K562 (cell line): ENCODE measurements around the gene JUNB. TPM values are rescaled to one million over a fixed set of nuclear protein-coding genes. Genes with fewer than 3 reads are reported as not detected.
A peak's percentile ranks its signal among the peaks of the same experiment; 100 is the strongest.

Source experiments
- CREBBP ChIP-seq: IDR thresholded peaks from one replicate; pipeline ENCODE4 v1.6.1; 2012; ENCODE audit warnings: low read depth, mild to moderate bottlenecking, control low read depth, inconsistent platforms, low read length
- MCM2 ChIP-seq: fragments of 450-650 bp; IDR thresholded peaks from 2 replicates; pipeline ENCODE4 v1.6.1; 2017; ENCODE audit warnings: low read depth, mild to moderate bottlenecking
- NFE2L1 ChIP-seq: fragments of 450-650 bp; IDR thresholded peaks from 2 replicates; pipeline ENCODE4 v1.6.1; 2016; ENCODE audit warnings: missing genetic modification characterization, low read depth, mild to moderate bottlenecking, missing compliant biosample characterization, moderate library complexity, borderline replicate concordance
- PHB2 ChIP-seq: fragments of 450-650 bp; IDR thresholded peaks from 2 replicates; pipeline ENCODE4 v1.6.1; 2017; ENCODE audit warnings: low read depth
- PHF8 ChIP-seq: fragments of 200-600 bp; sonication (generic); IDR thresholded peaks from 2 replicates; pipeline ENCODE4 v1.6.1; 2012; ENCODE audit warnings: mixed run types, mild to moderate bottlenecking, inconsistent platforms, low read length, moderate library complexity, borderline replicate concordance
- RHOXF2B ChIP-seq: fragments of 250-450 bp; sonication (Bioruptor Pico); conservative IDR thresholded peaks from 2 replicates; pipeline ENCODE4 v1.5.1; 2021
- SMARCB1 ChIP-seq: IDR thresholded peaks from 2 replicates; pipeline ENCODE4 v1.6.1; 2011; ENCODE audit warnings: improper control_type of control experiment, low read depth; ENCODE audit not compliant: insufficient read length
- SMARCC2 ChIP-seq: fragments of 450-650 bp; IDR thresholded peaks from 2 replicates; pipeline ENCODE4 v1.6.1; 2017; ENCODE audit warnings: antibody characterized with exemption, moderate library complexity, mild to moderate bottlenecking, low read depth
- polyA plus RNA-seq, 8 experiments: library from polyadenylated mRNA; depleted of rRNA in 4 of 8; stranded (reverse) in 5 of 8; unstranded in 3 of 8; fragments of >200 nt; fragmentation: Nextera tagmentation in 2 of 8; fragmentation: Illumina TruSeq in 1 of 8; extraction: Ambion mirVana in 2 of 8; extraction: Trizol in 1 of 8; gene quantifications; 2 replicates each; pipeline versions ENCODE4 v1.2.1 to v1.2.3, GENCODE V29; 2011 to 2014; ENCODE audit warnings: inconsistent platforms in 1 of 8, missing spikeins in 1 of 8
- total RNA-seq, 7 experiments: library from RNA; depleted of rRNA in 6 of 7; stranded (reverse); fragments of >200 nt in 6 of 7; fragmentation: Illumina TruSeq in 2 of 7; extraction: Trizol in 2 of 7; gene quantifications; 2 replicates each; pipeline versions ENCODE4 v1.2.1 to v1.2.3, GENCODE V29; 2011 to 2021; ENCODE audit warnings: low replicate concordance in 1 of 7
- TF ChIP-seq, protein P1 (sequence below): fragments of 250-450 bp; sonication (Bioruptor Pico); IDR thresholded peaks from 2 replicates; pipeline ENCODE4 v1.6.1; 2021; ENCODE audit warnings: mild to moderate bottlenecking
- TF ChIP-seq, protein P2 (sequence below): fragments of 250-450 bp; sonication (Bioruptor Pico); IDR thresholded peaks from 2 replicates; pipeline ENCODE4 v1.5.1; 2021; ENCODE audit warnings: mild to moderate bottlenecking
- TF ChIP-seq, protein P3 (sequence below): fragments of 250-450 bp; sonication (Bioruptor Pico); IDR thresholded peaks from 2 replicates; pipeline ENCODE4 v1.9.0; 2021; ENCODE audit warnings: mild to moderate bottlenecking, inconsistent platforms
- TF ChIP-seq, protein P4 (sequence below), 2 experiments: fragments of 450-650 bp in 1 of 2; sonication (generic) in 1 of 2; formaldehyde crosslinking in 1 of 2; IDR thresholded peaks; 2 replicates each; pipeline versions ENCODE4 v1.7.1 to v1.9.0; 2016 to 2022; ENCODE audit warnings: inconsistent platforms in 1 of 2, mild to moderate bottlenecking in 1 of 2, missing genetic modification reagents in 1 of 2

JUNB gene
- total and polyA plus RNA-seq, 9 of the 15 experiments (the other 6 are each of a cell fraction or from before 2014, with no cell fraction given), result 0.23 to 88.1 (median 13.1) TPM

DNA sequence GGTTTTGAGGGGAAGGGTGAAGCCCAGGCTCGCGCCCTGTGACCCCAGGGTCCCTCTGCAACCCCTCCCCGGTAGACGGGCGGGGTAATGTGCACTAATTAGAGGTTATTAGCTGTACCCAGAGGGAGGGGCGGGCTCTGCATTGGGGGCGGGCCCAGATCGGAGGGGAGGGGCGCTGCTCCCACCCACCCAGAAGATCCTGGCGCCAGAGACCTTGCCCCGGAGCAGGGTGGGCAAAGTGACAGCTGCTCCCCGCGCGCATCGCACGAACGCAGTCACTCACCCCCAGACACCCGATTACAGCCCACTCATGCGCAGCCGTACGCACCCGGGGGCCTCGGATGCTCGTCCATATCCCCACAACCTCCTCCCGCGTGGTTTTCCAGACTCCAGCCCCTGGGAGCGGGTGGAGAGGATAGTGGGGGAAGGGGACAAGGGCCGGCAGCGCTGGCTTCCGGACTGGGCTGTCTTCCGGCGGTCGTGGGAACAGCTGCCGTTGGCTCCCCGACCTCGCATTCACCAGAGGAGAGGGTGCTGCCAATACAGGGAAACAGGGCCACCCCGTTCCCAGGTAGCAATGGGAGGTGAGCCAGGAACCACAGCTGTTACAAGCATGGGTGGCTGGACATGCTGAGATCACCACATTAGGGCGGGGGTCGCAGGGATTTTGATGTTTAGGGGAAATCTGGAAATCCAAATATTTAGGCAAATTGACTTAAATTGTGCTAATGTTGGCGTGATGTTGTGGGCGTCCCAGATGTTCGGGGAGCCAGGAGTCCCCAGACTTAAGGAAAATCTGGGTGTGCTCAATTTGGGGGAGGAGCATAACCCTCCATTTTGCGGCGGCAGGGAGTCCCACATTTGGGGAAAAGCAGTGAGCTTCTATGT is 13.0 kb upstream of the JUNB start (continued):
- TF ChIP-seq, protein P1, sequence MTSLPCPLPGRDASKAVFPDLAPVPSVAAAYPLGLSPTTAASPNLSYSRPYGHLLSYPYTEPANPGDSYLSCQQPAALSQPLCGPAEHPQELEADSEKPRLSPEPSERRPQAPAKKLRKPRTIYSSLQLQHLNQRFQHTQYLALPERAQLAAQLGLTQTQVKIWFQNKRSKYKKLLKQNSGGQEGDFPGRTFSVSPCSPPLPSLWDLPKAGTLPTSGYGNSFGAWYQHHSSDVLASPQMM, result no peak
- TF ChIP-seq RHOXF2B (CRISPR knock-in tag), result no peak
- TF ChIP-seq PHF8, result peak; percentile 14; the same call in 1 of the 2 replicates
- TF ChIP-seq, protein P2, sequence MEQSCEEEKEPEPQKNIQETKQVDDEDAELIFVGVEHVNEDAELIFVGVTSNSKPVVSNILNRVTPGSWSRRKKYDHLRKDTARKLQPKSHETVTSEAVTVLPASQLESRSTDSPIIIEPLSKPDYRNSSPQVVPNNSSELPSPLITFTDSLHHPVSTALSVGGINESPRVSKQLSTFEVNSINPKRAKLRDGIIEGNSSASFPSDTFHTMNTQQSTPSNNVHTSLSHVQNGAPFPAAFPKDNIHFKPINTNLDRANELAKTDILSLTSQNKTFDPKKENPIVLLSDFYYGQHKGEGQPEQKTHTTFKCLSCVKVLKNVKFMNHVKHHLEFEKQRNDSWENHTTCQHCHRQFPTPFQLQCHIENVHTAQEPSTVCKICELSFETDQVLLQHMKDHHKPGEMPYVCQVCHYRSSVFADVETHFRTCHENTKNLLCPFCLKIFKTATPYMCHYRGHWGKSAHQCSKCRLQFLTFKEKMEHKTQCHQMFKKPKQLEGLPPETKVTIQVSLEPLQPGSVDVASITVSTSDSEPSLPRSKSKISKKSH (CRISPR knock-in tag), result no peak
- TF ChIP-seq SMARCB1, result no peak
- TF ChIP-seq MCM2, result no peak
- TF ChIP-seq, protein P3, sequence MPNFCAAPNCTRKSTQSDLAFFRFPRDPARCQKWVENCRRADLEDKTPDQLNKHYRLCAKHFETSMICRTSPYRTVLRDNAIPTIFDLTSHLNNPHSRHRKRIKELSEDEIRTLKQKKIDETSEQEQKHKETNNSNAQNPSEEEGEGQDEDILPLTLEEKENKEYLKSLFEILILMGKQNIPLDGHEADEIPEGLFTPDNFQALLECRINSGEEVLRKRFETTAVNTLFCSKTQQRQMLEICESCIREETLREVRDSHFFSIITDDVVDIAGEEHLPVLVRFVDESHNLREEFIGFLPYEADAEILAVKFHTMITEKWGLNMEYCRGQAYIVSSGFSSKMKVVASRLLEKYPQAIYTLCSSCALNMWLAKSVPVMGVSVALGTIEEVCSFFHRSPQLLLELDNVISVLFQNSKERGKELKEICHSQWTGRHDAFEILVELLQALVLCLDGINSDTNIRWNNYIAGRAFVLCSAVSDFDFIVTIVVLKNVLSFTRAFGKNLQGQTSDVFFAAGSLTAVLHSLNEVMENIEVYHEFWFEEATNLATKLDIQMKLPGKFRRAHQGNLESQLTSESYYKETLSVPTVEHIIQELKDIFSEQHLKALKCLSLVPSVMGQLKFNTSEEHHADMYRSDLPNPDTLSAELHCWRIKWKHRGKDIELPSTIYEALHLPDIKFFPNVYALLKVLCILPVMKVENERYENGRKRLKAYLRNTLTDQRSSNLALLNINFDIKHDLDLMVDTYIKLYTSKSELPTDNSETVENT (CRISPR knock-in tag), result no peak
- TF ChIP-seq CREBBP, result no peak
- no peak for TF ChIP-seq NFE2L1 (tag)
- no peak for TF ChIP-seq SMARCC2
- TF ChIP-seq, protein P4, sequence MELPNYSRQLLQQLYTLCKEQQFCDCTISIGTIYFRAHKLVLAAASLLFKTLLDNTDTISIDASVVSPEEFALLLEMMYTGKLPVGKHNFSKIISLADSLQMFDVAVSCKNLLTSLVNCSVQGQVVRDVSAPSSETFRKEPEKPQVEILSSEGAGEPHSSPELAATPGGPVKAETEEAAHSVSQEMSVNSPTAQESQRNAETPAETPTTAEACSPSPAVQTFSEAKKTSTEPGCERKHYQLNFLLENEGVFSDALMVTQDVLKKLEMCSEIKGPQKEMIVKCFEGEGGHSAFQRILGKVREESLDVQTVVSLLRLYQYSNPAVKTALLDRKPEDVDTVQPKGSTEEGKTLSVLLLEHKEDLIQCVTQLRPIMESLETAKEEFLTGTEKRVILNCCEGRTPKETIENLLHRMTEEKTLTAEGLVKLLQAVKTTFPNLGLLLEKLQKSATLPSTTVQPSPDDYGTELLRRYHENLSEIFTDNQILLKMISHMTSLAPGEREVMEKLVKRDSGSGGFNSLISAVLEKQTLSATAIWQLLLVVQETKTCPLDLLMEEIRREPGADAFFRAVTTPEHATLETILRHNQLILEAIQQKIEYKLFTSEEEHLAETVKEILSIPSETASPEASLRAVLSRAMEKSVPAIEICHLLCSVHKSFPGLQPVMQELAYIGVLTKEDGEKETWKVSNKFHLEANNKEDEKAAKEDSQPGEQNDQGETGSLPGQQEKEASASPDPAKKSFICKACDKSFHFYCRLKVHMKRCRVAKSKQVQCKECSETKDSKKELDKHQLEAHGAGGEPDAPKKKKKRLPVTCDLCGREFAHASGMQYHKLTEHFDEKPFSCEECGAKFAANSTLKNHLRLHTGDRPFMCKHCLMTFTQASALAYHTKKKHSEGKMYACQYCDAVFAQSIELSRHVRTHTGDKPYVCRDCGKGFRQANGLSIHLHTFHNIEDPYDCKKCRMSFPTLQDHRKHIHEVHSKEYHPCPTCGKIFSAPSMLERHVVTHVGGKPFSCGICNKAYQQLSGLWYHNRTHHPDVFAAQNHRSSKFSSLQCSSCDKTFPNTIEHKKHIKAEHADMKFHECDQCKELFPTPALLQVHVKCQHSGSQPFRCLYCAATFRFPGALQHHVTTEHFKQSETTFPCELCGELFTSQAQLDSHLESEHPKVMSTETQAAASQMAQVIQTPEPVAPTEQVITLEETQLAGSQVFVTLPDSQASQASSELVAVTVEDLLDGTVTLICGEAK (IDR thresholded peaks at IDR 0.05), result peak; percentile 49
- TF ChIP-seq, protein P4 (CRISPR knock-in tag; IDR thresholded peaks at IDR 0.05), result no peak
- no peak for TF ChIP-seq PHB2
